Stimulated activated CD4-positive, alpha-beta T cell treated with anti-CD3 and anti-CD28 coated beads, TNF-alpha, amount 100 ng/mL, for 1 hour (primary cell): ENCODE data around the gene ZNF627.
"Not testable (repeated sequence)": the region's sequence is repeated elsewhere in the genome, so short reads cannot be mapped to it uniquely, and the experiment has no call there.

Experiments used
- DNase-seq, 3 donors: peaks; one replicate each; pipeline ENCODE4 v3.0.0-alpha.2; 2020; ENCODE audit warnings: low read depth in 3 of 3, low spot score in 1 of 3

The ZNF627 gene

DNA sequence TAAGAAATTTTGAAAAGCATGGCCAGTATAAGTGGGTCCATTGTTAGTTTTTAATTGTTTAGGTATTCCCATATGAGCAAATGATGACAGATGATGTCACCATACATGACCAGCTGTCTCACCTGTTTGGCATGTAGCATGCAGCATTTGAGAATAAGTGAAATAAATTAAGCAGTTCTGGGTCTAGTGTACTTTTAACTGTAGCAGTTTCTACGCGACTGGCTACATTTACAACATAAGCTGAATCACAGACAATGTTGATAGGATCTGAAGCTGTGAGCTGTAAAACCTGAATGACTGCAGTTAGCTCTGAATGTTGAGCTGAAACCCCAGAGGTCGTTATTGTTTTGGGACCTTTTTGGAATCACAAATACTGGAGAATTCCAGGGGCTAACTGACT, 25.1 kb downstream of the ZNF627 start:
- DNase-seq, result not testable (repeated sequence)

DNA sequence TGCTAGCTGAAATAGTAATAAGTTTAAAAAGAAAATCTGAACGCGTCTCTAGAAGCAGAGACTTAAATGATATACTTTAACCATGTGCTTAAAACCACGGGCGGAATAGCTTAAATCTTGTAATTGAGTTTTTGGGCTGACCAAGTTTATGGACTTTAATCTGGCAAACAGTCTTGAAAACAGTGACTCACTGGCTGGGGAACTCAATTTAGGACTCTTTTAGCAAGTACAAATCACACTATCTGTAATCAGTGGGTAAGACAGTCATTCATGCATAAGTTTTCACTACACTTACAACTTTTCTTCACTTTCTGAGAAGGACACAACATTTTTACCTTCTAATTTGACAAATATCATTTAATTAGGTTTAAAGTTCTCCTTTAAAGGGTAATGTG, 26.8 kb downstream of the ZNF627 start:
- DNase-seq, result no peak

- no peak for DNase-seq
Measured at GRCh38 chr19:11626252-11626651, 29.0 kb downstream of the ZNF627 start.

- no peak for DNase-seq
Measured at GRCh38 chr19:11633223-11633622, 35.9 kb downstream of the ZNF627 start.

- DNase-seq, result not testable (repeated sequence)
Measured at GRCh38 chr19:11634018-11634662, 36.9 kb downstream of the ZNF627 start.

DNA sequence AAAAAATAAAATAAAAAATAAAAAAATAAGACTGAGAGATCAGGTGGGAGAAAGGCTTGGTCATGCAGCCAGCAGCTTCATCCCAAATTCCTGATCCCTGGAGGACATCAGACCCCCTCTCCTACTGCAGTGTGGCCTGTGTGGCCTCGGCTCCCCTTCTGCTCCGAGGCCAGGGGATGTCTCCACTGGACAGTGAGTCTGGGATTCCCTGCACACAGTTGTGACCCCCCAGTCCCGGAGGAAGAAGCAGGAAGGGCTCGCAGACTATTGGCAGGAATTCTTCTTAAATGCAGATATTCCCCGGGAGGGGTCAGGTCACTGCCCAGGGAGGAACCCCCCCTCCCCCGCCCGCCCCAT, 41.9 kb downstream of the ZNF627 start:
- no peak for DNase-seq

- DNase-seq, result peak; percentile 48 to 84 (median 52)
Measured at GRCh38 chr19:11639602-11640471, 42.6 kb downstream of the ZNF627 start.

DNA sequence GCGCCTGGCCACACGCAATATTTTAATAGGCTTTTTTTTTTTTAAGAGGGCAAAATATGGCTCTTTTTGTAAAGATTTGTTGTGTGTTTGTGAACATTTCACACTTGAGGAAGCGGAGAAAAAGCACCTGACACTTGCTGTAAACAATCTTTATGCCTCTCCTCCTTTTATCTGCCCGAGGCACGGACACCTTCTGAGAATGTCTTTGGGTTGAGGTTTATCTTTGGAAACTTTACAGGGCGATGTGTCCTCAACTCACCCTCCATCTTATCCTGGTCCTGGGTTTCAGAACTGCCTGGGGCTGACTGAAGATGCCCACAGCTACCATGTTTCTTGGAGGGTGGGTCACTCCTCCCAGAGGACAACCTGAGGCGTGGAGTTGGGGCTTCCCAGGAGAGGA, 44.0 kb downstream of the ZNF627 start:
- no peak for DNase-seq

DNA sequence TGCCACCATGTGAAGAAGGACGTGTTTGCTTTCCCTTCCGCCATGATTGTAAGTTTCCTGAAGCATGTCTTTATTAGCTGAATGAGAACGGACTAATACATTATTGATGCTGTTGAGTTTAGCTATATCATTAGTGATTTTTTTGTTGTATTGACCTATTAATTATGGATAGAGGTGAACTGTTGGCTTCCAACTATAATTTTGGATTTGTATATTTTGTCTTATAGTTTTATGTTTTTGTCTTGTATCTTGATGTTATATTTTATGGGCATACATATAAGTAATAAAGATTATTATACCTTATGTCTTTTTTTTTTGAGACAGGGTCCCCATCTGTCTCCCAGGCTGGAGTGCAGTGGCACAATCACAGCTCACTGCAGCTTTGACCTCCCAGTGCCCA, 45.6 kb downstream of the ZNF627 start:
- no peak for DNase-seq

DNA sequence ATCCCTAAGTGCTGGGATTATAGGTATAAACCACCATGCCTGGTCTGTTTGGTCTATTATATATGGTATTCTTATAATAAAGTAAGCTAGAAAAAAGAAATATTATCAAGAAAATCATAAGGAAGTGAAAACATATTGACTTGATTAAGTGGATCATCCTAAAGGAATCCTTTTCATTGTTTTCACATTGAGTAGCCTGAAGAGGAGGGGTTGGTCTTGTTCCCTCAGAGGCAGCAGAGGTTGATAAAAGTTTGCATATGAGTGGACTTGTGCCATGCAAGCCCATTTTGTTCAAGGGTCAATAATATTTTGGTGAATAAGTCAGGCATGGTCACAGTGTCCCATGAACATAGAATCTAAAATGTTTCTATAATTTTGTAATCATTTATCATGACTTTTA, 52.7 kb downstream of the ZNF627 start:
- DNase-seq, result no peak

DNA sequence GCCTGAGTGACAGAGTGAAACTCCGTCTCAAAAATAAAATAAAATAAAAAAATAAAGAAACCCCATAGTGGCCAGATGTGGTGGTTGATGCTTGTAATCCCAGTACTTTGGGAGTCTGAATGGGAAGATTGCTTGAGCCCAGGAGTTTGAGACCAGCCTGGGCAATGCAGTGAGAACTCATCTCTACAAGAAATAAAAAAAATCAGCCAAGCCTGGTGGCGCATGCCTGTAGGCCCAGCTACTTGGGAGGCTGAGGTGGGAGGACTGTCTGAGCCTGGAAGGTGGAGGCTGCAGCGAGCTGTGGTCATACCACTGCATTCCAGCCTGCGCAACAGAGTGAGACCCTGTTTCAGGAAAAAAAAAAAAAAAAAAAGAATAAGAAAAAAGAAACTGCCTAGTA, 53.8 kb downstream of the ZNF627 start:
- no peak for DNase-seq

DNA sequence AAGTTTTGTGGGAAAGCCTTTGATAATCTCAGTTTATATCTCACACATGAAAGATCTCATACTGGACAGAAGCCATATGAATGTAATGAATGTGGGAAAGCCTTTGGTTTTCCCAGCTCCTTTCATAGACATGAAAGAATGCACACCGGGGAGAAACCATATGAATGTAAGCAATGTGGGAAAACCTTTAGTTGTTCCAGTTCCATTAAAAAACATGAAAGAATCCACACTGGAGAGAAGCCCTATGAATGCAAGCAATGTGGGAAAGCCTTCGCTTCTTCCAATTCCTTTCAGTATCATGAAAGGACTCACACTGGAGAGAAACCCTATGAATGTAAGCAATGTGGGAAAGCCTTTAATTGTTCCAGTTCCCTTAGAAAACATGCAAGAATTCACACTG, 54.8 kb downstream of the ZNF627 start:
- no peak for DNase-seq

DNA sequence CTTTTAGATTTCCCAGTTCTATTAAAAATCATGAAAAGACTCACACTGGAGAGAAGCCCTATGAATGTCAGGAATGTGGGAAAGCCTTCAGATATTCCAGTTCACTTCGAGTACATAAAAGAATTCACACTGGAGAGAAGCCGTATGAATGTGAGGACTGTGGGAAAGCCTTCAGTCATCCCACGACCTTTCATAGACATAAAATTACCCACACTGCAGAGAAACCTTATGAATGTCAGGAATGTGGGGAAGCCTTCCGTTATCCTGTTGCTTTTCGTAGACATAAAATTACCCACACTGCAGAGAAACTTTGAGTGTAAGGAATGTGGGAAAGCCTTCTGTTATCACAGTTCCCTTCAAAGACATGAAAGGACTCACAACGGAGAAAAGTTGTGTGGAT, 55.2 kb downstream of the ZNF627 start:
- no peak for DNase-seq

DNA sequence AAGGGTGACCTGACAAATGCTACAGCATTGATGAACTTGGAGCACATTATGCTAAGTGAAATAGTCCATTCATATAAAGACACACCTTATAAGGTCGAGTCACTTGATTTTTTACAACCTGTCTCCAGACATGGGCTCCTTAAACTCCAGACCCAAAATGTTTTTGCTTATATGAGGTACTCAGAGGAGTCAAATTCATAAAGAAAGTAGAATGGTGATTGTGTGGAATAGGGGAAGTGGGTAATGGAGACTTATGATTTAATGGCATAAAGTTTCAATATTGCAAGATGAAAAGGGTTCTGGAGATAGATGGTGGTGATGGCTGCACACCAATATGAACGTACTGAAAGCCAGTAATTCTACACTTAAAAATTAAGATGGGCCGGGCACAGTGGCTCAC, 59.3 kb downstream of the ZNF627 start:
- no peak for DNase-seq

DNA sequence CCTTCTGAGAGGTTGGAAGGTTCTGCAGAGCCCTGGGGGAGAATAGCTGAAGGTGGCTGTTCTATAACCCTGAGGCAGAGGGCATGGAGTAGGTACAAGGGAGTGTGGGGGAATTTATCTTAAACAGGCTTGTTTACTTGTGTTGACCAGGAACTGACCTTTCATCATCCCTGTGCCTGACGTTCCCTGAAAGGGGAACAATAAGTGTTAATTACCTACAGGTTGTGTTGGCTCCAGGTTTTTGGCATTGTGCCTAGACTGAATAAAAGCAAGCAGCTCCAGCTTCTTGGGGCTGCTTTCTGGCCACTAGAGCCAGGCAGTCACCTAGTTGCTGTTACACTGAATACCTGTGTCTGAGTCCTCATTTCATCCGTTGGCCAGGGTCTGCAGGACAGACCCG, 60.0 kb downstream of the ZNF627 start:
- no peak for DNase-seq

- DNase-seq, result no peak
Measured at GRCh38 chr19:11658970-11659369, 61.7 kb downstream of the ZNF627 start.

- no peak for DNase-seq
Measured at GRCh38 chr19:11659612-11660011, 62.3 kb downstream of the ZNF627 start.

GRCh38 chr19:11662278-11662677, 65.0 kb downstream of the ZNF627 start:
- DNase-seq, result no peak

GRCh38 chr19:11663181-11663591, 65.9 kb downstream of the ZNF627 start:
- DNase-seq, result no peak
